ENCODE measurements around the gene LNX2. TPM values are rescaled to one million over a fixed set of nuclear protein-coding genes. Genes with fewer than 3 reads are reported as not detected.

LNX2 gene
- total RNA-seq, 4 donors from 2014 or later: 17.3 to 19.9 (median 17.8) TPM

DNA sequence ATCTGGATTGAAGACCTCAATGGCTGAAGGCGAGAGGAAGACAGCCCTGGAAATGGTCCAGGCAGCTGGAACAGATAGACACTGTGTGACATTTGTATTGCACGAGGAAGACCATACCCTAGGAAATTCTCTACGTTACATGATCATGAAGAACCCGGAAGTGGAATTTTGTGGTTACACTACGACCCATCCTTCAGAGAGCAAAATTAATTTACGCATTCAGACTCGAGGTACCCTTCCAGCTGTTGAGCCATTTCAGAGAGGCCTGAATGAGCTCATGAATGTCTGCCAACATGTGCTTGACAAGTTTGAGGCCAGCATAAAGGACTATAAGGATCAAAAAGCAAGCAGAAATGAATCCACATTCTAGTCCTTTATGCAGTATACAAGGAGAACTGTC lies 2.6 kb upstream of the LNX2 start:
- Histone ChIP-seq H3K9me3 (no peaks in the 10 kb centered on the region), H3K36me3 (no peaks in the 10 kb centered on the region), H3K27ac (no peak overlapping the region), H3K4me3 (replicated peaks in 1 of 3) (no peak overlapping the region), H3K4me1 (peaks cover 19 to 22% of the 10 kb centered on the region in 2 donors), H3K27me3 (no peaks in the 10 kb centered on the region)
- 83 to 93% methylated on average over 7 of the region's 7 CpGs for WGBS, 2 donors
- no peak for TF ChIP-seq POLR2A (IDR thresholded peaks at IDR 0.05)
- TF ChIP-seq, protein P1, sequence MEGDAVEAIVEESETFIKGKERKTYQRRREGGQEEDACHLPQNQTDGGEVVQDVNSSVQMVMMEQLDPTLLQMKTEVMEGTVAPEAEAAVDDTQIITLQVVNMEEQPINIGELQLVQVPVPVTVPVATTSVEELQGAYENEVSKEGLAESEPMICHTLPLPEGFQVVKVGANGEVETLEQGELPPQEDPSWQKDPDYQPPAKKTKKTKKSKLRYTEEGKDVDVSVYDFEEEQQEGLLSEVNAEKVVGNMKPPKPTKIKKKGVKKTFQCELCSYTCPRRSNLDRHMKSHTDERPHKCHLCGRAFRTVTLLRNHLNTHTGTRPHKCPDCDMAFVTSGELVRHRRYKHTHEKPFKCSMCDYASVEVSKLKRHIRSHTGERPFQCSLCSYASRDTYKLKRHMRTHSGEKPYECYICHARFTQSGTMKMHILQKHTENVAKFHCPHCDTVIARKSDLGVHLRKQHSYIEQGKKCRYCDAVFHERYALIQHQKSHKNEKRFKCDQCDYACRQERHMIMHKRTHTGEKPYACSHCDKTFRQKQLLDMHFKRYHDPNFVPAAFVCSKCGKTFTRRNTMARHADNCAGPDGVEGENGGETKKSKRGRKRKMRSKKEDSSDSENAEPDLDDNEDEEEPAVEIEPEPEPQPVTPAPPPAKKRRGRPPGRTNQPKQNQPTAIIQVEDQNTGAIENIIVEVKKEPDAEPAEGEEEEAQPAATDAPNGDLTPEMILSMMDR (IDR thresholded peaks at IDR 0.05): no peak
- no peak for DNase-seq
- intact Hi-C loops (cut with DNase I): loop anchor here (10.0 kb wide), 1 partner anchor 88 kb away; no protein-coding TSS in a partner anchor

DNA sequence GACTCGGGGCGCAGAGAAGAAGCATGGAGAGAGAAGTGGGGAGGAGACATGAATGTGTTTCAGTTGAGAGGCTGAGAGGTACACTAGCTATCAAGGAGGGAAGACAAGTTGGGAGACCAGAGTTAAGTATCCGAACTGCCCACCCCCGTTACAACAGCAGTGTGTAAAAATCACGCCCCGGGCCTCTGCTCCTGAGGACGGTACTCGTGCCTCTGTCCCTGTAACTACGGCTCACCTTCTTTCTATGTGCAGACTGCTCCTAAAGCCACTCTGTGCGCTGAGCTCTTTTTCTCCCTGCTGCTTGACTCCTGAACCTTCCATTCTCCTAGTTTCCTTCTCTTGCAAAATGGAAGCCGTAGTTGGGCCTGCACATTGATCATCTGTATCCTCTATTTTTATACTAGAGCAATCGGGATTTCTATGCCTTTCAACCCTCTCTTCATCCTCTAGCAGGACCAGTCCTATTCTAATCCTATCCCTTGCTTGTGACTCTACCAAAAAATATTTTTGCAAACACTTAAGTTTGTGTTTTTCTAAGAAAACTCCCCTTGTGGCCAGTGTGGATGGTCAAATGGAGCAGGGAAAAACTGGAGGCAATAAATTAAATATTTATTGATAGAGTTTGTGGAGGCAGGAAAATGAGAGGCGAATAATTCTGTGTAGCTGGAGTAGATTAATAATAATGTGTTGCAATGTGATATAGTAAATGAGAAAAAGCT lies 1.9 kb upstream of the LNX2 start:
- Histone ChIP-seq H3K9me3 (no peaks in the 10 kb centered on the region), H3K27ac (peak overlapping the region; percentile 72 to 98 (median 98)), H3K36me3 (no peaks in the 10 kb centered on the region), H3K4me1 (peaks cover 21 to 29% of the 10 kb centered on the region in 2 donors), H3K27me3 (no peaks in the 10 kb centered on the region), H3K4me3 (replicated peaks in 1 of 3) (peak overlapping the region; percentile 79 to 100 (median 84))
- DNase-seq: no peak
- TF ChIP-seq, protein P1 (IDR thresholded peaks at IDR 0.05): peak in 2 of 6 experiments; percentile 17 to 18
- TF ChIP-seq POLR2A (IDR thresholded peaks at IDR 0.05): no peak
- 8 to 9% methylated on average over 13 of the region's 13 CpGs for WGBS, 2 donors
- intact Hi-C loops (cut with DNase I): loop anchor here (10.0 kb wide), 1 partner anchor 87 kb away; no protein-coding TSS in a partner anchor

DNA sequence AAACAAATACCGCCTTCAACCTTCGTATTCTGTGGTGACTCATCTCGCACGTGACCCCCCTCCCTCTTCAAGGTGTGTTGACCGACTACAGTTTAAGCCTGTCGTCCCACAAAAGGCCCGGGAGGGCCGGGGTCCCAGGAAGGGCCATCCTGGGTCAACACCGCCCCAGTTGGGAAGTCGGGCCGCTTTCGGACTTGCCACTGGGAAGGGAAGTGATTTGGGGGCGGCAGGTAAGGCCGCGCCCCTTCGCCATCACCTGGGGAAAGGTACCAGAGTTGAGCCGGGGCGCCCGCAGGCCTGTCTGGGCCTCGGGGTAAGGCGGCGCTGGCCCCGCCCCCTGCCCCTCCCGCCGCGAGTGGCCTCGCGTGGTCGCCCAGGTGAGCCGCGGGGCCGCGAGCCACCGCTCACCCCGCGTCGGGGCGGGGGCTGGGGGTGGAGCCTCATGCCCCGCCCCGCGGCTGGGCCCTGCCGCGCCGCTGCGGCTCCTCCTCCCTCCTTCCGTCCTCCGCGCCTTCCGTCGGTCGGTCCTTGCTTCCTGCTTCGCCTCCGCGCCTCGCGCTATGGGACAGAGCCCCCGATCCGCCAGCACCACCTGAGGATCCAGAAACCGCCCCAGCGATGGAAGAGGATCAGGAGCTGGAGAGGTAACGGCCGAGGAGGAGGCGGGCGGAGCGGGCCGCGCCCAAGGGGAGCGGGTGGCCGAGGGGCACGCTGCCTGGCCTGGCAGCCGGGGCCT lies 1.2 kb upstream of the LNX2 start, which contains the start of gene POLR1D:
Gene POLR1D, plus strand, starts transcription at position 527 of the 736 bp plus-strand sequence. Its CDS starts 92 bp downstream, at position 619.
- Histone ChIP-seq H3K27me3 (no peaks in the 10 kb centered on the region), H3K27ac (peak within 1 kb of the TSS; percentile 96 to 98 (median 98)), H3K36me3 (no peaks in the 10 kb centered on the region), H3K9me3 (no peaks in the 10 kb centered on the region), H3K4me3 (replicated peaks in 1 of 3) (peak within 1 kb of the TSS; percentile 79 to 100 (median 84)), H3K4me1 (peaks cover 25 to 33% of the 10 kb centered on the region in 2 donors)
- TF ChIP-seq POLR2A (IDR thresholded peaks at IDR 0.05): peak in 1 of 2 donors; percentile 87
- TF ChIP-seq, protein P1 (IDR thresholded peaks at IDR 0.05): no peak
- intact Hi-C loops (cut with DNase I): loop anchor here (10.0 kb wide), 1 partner anchor 87 kb away; no protein-coding TSS in a partner anchor
- 0 to 1% methylated on average over 42 to 55 of the region's 71 CpGs for WGBS, 2 donors
- DNase-seq: peak; percentile 92 to 93

DNA sequence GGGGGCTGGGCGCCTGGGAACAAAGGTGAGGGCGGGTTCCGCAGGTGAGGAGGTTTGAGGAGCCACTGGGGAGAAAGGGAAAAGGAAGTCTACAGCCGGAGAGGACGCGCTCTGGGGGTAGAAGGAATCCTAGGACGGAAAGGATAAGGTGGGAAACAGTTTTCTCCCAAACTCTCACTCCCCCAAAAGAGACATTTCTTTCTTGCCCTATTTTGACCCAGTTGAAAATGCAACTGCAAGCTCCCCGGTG lies 712 bp upstream of the LNX2 start:
- 0 to 2% methylated on average over 8 of the region's 8 CpGs for WGBS, 2 donors
- TF ChIP-seq POLR2A (IDR thresholded peaks at IDR 0.05): no peak
- TF ChIP-seq, protein P1 (IDR thresholded peaks at IDR 0.05): no peak
- no peak for DNase-seq
- peak overlapping the region; percentile 96 to 98 (median 98) for H3K27ac ChIP-seq
- peak overlapping the region; percentile 77 to 84 (median 79) for H3K4me3 ChIP-seq (replicated peaks in 1 of 3)
- peaks cover 25 to 33% of the 10 kb centered on the region in 2 donors for H3K4me1 ChIP-seq
- H3K9me3 ChIP-seq: no peaks in the 10 kb centered on the region
- H3K27me3 ChIP-seq: no peaks in the 10 kb centered on the region
- H3K36me3 ChIP-seq: no peaks in the 10 kb centered on the region
- intact Hi-C loops (cut with DNase I): loop anchor here (10.0 kb wide), 1 partner anchor 86 kb away; no protein-coding TSS in a partner anchor

All from thyroid gland (tissue), 4 donors.